ENCODE measurements around the gene ACOX2. TPM values are rescaled to one million over a fixed set of nuclear protein-coding genes. Genes with fewer than 3 reads are reported as not detected.
A peak's percentile ranks its signal among the peaks of the same experiment; 100 is the strongest.

ACOX2 gene
- total RNA-seq, 1 experiment from 2014 or later, result 3.2 TPM

DNA sequence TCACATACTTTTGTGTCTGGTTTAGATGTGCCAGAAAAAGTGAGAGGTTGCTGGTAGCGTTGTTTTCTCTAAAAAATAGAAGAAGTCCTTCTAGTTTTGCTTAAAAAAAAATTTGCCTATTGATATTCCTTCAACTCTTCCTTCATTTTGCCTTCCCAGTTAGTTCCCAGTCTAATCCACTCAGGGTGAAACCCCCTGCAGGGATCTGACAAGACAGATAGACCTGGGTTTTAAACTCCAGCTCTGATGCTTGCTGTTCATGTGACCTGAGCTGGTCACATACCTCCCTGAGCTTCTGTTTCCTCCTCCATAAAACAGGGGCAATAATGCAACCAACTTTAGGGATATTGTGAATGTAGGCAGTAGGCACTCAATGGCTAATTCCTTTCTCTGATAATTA lies 63.7 kb downstream of the ACOX2 start:
- ChIA-PET POLR2A (no interaction called here), CTCF (no interaction called here)
- Histone ChIP-seq H3K27ac (ENCODE audit: low read length) (peak overlapping the region; percentile 92), H3K36me3 (ENCODE audit: control insufficient read depth, insufficient read depth, low read length) (no peaks in the 10 kb centered on the region), H3K4me3 (ENCODE audit: low read depth in 2 of 2, low read length in 2 of 2) (no peak overlapping the region), H3K9me3 (ENCODE audit: control insufficient read depth, insufficient read depth, low read depth, low read length) (no peaks in the 10 kb centered on the region), H3K27me3 (ENCODE audit: control insufficient read depth, insufficient read depth, low read length) (no peaks in the 10 kb centered on the region), H3K4me1 (ENCODE audit: control insufficient read depth, insufficient read depth, low read length) (peaks cover 29% of the 10 kb centered on the region)
- BruUV-seq (replicated peaks), result no TSS peak
- no peak for TF ChIP-seq REST (IDR thresholded peaks at IDR 0.05; ENCODE audit: insufficient read depth in 1 of 2, low read depth in 2 of 2, low read length in 1 of 2)
- TF ChIP-seq SIN3A (IDR thresholded peaks at IDR 0.05; ENCODE audit: borderline replicate concordance, insufficient read depth, low read depth, low read length), result no peak
- intact Hi-C loops (cut with micrococcal nuclease; ENCODE audit: unreplicated experiment) (no loop called here), in situ Hi-C loops (cut with HindIII; ENCODE audit: low pct_unique_long_range_greater_than_20kb, low sequenced_read_pairs) (no loop called here)
- ATAC-seq, result no peak
- DNase-seq (ENCODE audit: low read depth, low spot score), result no peak

- peak; percentile 97 for ATAC-seq
- in situ Hi-C loops (cut with HindIII; ENCODE audit: low pct_unique_long_range_greater_than_20kb, low sequenced_read_pairs), result no loop called here
Observed at GRCh38 chr3:58471025-58471887, 65.7 kb downstream of the ACOX2 start.

More at GRCh38 chr3:58471025-58471887, 65.7 kb downstream of the ACOX2 start:
- Histone ChIP-seq H3K4me3 (ENCODE audit: low read depth in 2 of 2, low read length in 2 of 2) (no peak overlapping the region), H3K27me3 (ENCODE audit: control insufficient read depth, insufficient read depth, low read length) (no peaks in the 10 kb centered on the region), H3K27ac (ENCODE audit: low read length) (peak overlapping the region; percentile 92), H3K9me3 (ENCODE audit: control insufficient read depth, insufficient read depth, low read depth, low read length) (no peaks in the 10 kb centered on the region), H3K36me3 (ENCODE audit: control insufficient read depth, insufficient read depth, low read length) (no peaks in the 10 kb centered on the region), H3K4me1 (ENCODE audit: control insufficient read depth, insufficient read depth, low read length) (peaks cover 29% of the 10 kb centered on the region)
- ChIA-PET CTCF (no interaction called here), POLR2A (no interaction called here)
- intact Hi-C loops (cut with micrococcal nuclease; ENCODE audit: unreplicated experiment), result no loop called here
- peak; percentile 78 for TF ChIP-seq POLR2AphosphoS5 (IDR thresholded peaks at IDR 0.05; ENCODE audit: low read depth, low read length)
- TF ChIP-seq CTCF (IDR thresholded peaks at IDR 0.05), result no peak
- TF ChIP-seq TCF7L2 (IDR thresholded peaks at IDR 0.05; ENCODE audit: low read depth, low read length), result peak; percentile 91
- DNase-seq (ENCODE audit: low read depth, low spot score), result peak; percentile 60
- BruUV-seq (replicated peaks), result no TSS peak
